Panc1 (cell line): ENCODE measurements around the gene HACD2. TPM values are rescaled to one million over a fixed set of nuclear protein-coding genes. Genes with fewer than 3 reads are reported as not detected.

Experiments
- ATAC-seq: fragments of 200-7000 bp; cut with Tn5 transposase; 2 replicates; pipeline ENCODE4 v1.9.1; 2020; ENCODE audit warnings: mild to moderate bottlenecking, moderate library complexity
- BruUV-seq: library from RNA; stranded (reverse); fragments of 400-500 nt; replicated peaks from 2 replicates; lab custom pipeline; 2021; lab: Mats Ljungman, UMichigan
- CTCF ChIA-PET: fragments of 300-600 bp; sonication (Branson Sonifier 250); formaldehyde crosslinking; loops from one replicate; lab custom pipeline; 2022; ENCODE audit warnings: antibody characterized with exemption; lab: Charles Lee
- POLR2A ChIA-PET: fragments of 300-600 bp; sonication (Branson Sonifier 250); formaldehyde crosslinking; loops from one replicate; lab custom pipeline; 2022; ENCODE audit warnings: antibody characterized with exemption; lab: Charles Lee
- DNase-seq: peaks from one replicate; pipeline ENCODE4 v3.0.0-alpha.2; 2010; ENCODE audit warnings: low read depth, low spot score
- H3K27ac ChIP-seq: 2 replicates; pipeline ENCODE4 v1.5.1; 2011; ENCODE audit warnings: mild to moderate bottlenecking, low read length, inconsistent platforms
- H3K27me3 ChIP-seq: fragments of 200-500 bp; sonication (Bioruptor generic); 2 replicates; pipeline ENCODE4 v1.6.0; 2014; ENCODE audit warnings: low read length, inconsistent platforms; ENCODE audit not compliant: control insufficient read depth, insufficient read depth
- H3K36me3 ChIP-seq: fragments of 200-500 bp; sonication (Bioruptor generic); 2 replicates; pipeline ENCODE4 v1.5.1; 2014; ENCODE audit warnings: inconsistent platforms, mild to moderate bottlenecking, low read length, moderate library complexity; ENCODE audit not compliant: control insufficient read depth, insufficient read depth
- H3K4me1 ChIP-seq: 2 replicates; pipeline ENCODE4 v1.5.1; 2011; ENCODE audit warnings: inconsistent platforms, mild to moderate bottlenecking, low read length, moderate library complexity; ENCODE audit not compliant: control insufficient read depth, insufficient read depth
- H3K4me3 ChIP-seq, 2 experiments: 2 replicates each; pipeline ENCODE4 v1.5.1; 2011 to 2012; ENCODE audit warnings: low read depth in 2 of 2, low read length in 2 of 2, mild to moderate bottlenecking in 2 of 2, inconsistent platforms in 1 of 2, moderate library complexity in 1 of 2
- H3K9me3 ChIP-seq: fragments of 200-500 bp; sonication (Bioruptor generic); 2 replicates; pipeline ENCODE4 v1.5.1; 2014; ENCODE audit warnings: low read depth, mild to moderate bottlenecking, inconsistent platforms, low read length, moderate library complexity; ENCODE audit not compliant: control insufficient read depth, insufficient read depth
- CTCF ChIP-seq: fragments of 450-650 bp; IDR thresholded peaks from 2 replicates; pipeline ENCODE4 v1.5.1; 2017; ENCODE audit warnings: mild to moderate bottlenecking
- POLR2AphosphoS5 ChIP-seq: IDR thresholded peaks from 2 replicates; pipeline ENCODE4 v1.6.1; 2012; ENCODE audit warnings: mild to moderate bottlenecking, low read depth, low read length, moderate library complexity
- REST ChIP-seq, 2 experiments: IDR thresholded peaks; 2 replicates each; pipeline ENCODE4 v1.6.1; 2011 to 2012; ENCODE audit warnings: low read depth in 2 of 2, control low read depth in 1 of 2, low read length in 1 of 2, mild to moderate bottlenecking in 1 of 2, moderate library complexity in 1 of 2; ENCODE audit not compliant: insufficient read depth in 1 of 2
- SIN3A ChIP-seq: IDR thresholded peaks from 2 replicates; pipeline ENCODE4 v1.6.1; 2012; ENCODE audit warnings: low read depth, mild to moderate bottlenecking, low read length, moderate library complexity, borderline replicate concordance; ENCODE audit not compliant: insufficient read depth
- TCF7L2 ChIP-seq: IDR thresholded peaks from 2 replicates; pipeline ENCODE4 v1.6.1; 2011; ENCODE audit warnings: mild to moderate bottlenecking, low read depth, low read length, inconsistent platforms
- in situ Hi-C: cut with HindIII; loops from 2 replicates; pipeline ENCODE4 v1.10.0; 2016; ENCODE audit warnings: low sequenced_read_pairs, low pct_unique_long_range_greater_than_20kb
- intact Hi-C: fragments of 100-400 bp; cut with micrococcal nuclease; formaldehyde crosslinking; loops from one replicate; pipeline ENCODE4 v1.10.0; 2022; ENCODE audit not compliant: unreplicated experiment
- total RNA-seq: library from RNA; stranded (reverse); gene quantifications from one replicate; pipeline ENCODE4 v1.2.1, GENCODE V29; 2021; ENCODE audit not compliant: unreplicated experiment

HACD2 gene
- total RNA-seq, 1 experiment from 2014 or later = 58.6 TPM

- no TSS peak for BruUV-seq
- ATAC-seq (no peak), DNase-seq (no peak)
- no peaks in the 10 kb centered on the region for H3K27me3 ChIP-seq
- intact Hi-C loops (no loop called here), in situ Hi-C loops (no loop called here)
- ChIA-PET POLR2A (interaction anchor here (0.6 kb wide), 1 partner anchor 174 kb away, joined by 4 read pairs; no protein-coding TSS in a partner anchor), CTCF (no interaction called here)
- TF ChIP-seq POLR2AphosphoS5 (no peak), REST (IDR thresholded peaks at IDR 0.05; ENCODE audit: insufficient read depth in 1 of 2, low read depth in 2 of 2, low read length in 1 of 2) (no peak), TCF7L2 (no peak), CTCF (no peak), SIN3A (no peak)
- no peaks in the 10 kb centered on the region for H3K36me3 ChIP-seq
- no peaks in the 10 kb centered on the region for H3K4me1 ChIP-seq
- H3K27ac ChIP-seq = no peak overlapping the region
- H3K4me3 ChIP-seq = no peak overlapping the region
- H3K9me3 ChIP-seq = no peaks in the 10 kb centered on the region
These were observed 73.8 kb downstream of the HACD2 start for GRCh38 chr3:123511084-123511483.

GRCh38 chr3:123508178-123508577 lies 76.7 kb downstream of the HACD2 start:
- ChIA-PET CTCF (interaction anchor here (0.6 kb wide), 1 partner anchor 18 kb away, joined by 3 read pairs; no protein-coding TSS in a partner anchor), POLR2A (no interaction called here)
- Histone ChIP-seq H3K9me3 (no peaks in the 10 kb centered on the region), H3K27ac (no peak overlapping the region), H3K4me3 (no peak overlapping the region), H3K4me1 (no peaks in the 10 kb centered on the region), H3K27me3 (no peaks in the 10 kb centered on the region), H3K36me3 (no peaks in the 10 kb centered on the region)
- ATAC-seq (no peak), DNase-seq (no peak)
- BruUV-seq = no TSS peak
- in situ Hi-C loops (no loop called here), intact Hi-C loops (no loop called here)
- TF ChIP-seq SIN3A = no peak

GRCh38 chr3:123505820-123506219 lies 79.0 kb downstream of the HACD2 start:
- Histone ChIP-seq H3K9me3 (no peaks in the 10 kb centered on the region), H3K27me3 (no peaks in the 10 kb centered on the region), H3K27ac (no peak overlapping the region), H3K4me3 (no peak overlapping the region), H3K4me1 (no peaks in the 10 kb centered on the region), H3K36me3 (no peaks in the 10 kb centered on the region)
- POLR2A ChIA-PET = no interaction called here
- ATAC-seq (no peak), DNase-seq (no peak)
- no TSS peak for BruUV-seq
- in situ Hi-C loops = no loop called here
- intact Hi-C loops = no loop called here
- no peak for TF ChIP-seq SIN3A
- no peak for TF ChIP-seq CTCF
- TF ChIP-seq REST (IDR thresholded peaks at IDR 0.05; ENCODE audit: insufficient read depth in 1 of 2, low read depth in 2 of 2, low read length in 1 of 2) = no peak
- no peak for TF ChIP-seq POLR2AphosphoS5
- no peak for TF ChIP-seq TCF7L2
- CTCF ChIA-PET = no interaction called here
